Uterus (tissue), 4 donors: Measurements from ENCODE around the gene RAP1GDS1. TPM values are rescaled to one million over a fixed set of nuclear protein-coding genes. Genes with fewer than 3 reads are reported as not detected.

Experiments used
- DNase-seq, 2 donors: peaks; one replicate each; pipeline ENCODE4 v3.0.0-alpha.2; 2019 to 2020
- H3K27ac ChIP-seq, 2 donors: fragments of 200-600 bp; sonication (generic); 1 replicate in 1 of 2; 2 replicates in 1 of 2; pipeline ENCODE4 v1.5.1; 2016 to 2018
- H3K27me3 ChIP-seq, 2 donors: fragments of 200-600 bp; sonication (generic); one replicate each; pipeline ENCODE4 v1.5.1; 2018 to 2019; ENCODE audit warnings: control low read depth in 1 of 2
- H3K36me3 ChIP-seq, 2 donors: fragments of 200-600 bp; sonication (generic); one replicate each; pipeline ENCODE4 v1.5.1; 2019; ENCODE audit warnings: control low read depth in 1 of 2
- H3K4me1 ChIP-seq, 2 donors: fragments of 200-600 bp; sonication (generic); one replicate each; pipeline ENCODE4 v1.5.1; 2018 to 2019; ENCODE audit warnings: control low read depth in 1 of 2
- H3K4me3 ChIP-seq, 2 donors: fragments of 200-600 bp; sonication (generic); 1 replicate in 1 of 2; 2 replicates in 1 of 2; pipeline ENCODE4 v1.5.1; 2018 to 2019; ENCODE audit warnings: mild to moderate bottlenecking in 1 of 2
- H3K9me3 ChIP-seq, 2 donors: fragments of 200-600 bp; sonication (generic); one replicate each; pipeline ENCODE4 v1.5.1; 2019; ENCODE audit warnings: control low read depth in 1 of 2
- POLR2A ChIP-seq, 2 donors: fragments of 450-650 bp; IDR thresholded peaks; one replicate each; pipeline ENCODE4 v1.6.1; 2016; ENCODE audit warnings: antibody characterized with exemption in 2 of 2, mild to moderate bottlenecking in 1 of 2, moderate library complexity in 1 of 2
- intact Hi-C: fragments of 100-400 bp; cut with DNase I; formaldehyde crosslinking; loops from one replicate; pipeline ENCODE4 v1.15.1; 2023; ENCODE audit warnings: low total_unique reads
- total RNA-seq, 4 donors: library from RNA; depleted of rRNA in 3 of 4; stranded (reverse); fragments of >200 nt in 3 of 4; gene quantifications; one replicate each; pipeline versions ENCODE4 v1.1.0 to v1.2.4, GENCODE V29; 2014 to 2023
- TF ChIP-seq, protein P1 (sequence below), 4 experiments: fragments of 200-600 bp in 2 of 4; fragments of 450-650 bp in 2 of 4; sonication (generic) in 2 of 4; IDR thresholded peaks; one replicate each; pipeline ENCODE4 v1.5.1; 2016 to 2019; ENCODE audit warnings: antibody characterized with exemption in 4 of 4, mild to moderate bottlenecking in 2 of 4, moderate library complexity in 1 of 4
- donor health status: DM: yes; HTN: yes; CAD: no.

The RAP1GDS1 gene
- total RNA-seq, 4 donors from 2014 or later, result 13.5 to 53.5 (median 42.0) TPM

GRCh38 chr4:98374643-98375042, 113.5 kb downstream of the RAP1GDS1 start:
- H3K9me3 ChIP-seq, result no peaks in the 10 kb centered on the region
- intact Hi-C loops, result no loop called here
- H3K27ac ChIP-seq, result no peak overlapping the region
- TF ChIP-seq, protein P1, sequence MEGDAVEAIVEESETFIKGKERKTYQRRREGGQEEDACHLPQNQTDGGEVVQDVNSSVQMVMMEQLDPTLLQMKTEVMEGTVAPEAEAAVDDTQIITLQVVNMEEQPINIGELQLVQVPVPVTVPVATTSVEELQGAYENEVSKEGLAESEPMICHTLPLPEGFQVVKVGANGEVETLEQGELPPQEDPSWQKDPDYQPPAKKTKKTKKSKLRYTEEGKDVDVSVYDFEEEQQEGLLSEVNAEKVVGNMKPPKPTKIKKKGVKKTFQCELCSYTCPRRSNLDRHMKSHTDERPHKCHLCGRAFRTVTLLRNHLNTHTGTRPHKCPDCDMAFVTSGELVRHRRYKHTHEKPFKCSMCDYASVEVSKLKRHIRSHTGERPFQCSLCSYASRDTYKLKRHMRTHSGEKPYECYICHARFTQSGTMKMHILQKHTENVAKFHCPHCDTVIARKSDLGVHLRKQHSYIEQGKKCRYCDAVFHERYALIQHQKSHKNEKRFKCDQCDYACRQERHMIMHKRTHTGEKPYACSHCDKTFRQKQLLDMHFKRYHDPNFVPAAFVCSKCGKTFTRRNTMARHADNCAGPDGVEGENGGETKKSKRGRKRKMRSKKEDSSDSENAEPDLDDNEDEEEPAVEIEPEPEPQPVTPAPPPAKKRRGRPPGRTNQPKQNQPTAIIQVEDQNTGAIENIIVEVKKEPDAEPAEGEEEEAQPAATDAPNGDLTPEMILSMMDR (IDR thresholded peaks at IDR 0.05), result no peak
- no peak for TF ChIP-seq POLR2A (IDR thresholded peaks at IDR 0.05)
- no peaks in the 10 kb centered on the region for H3K27me3 ChIP-seq
- no peak overlapping the region for H3K4me3 ChIP-seq
- no peaks in the 10 kb centered on the region for H3K4me1 ChIP-seq
- no peak for DNase-seq
- H3K36me3 ChIP-seq, result no peaks in the 10 kb centered on the region

DNA sequence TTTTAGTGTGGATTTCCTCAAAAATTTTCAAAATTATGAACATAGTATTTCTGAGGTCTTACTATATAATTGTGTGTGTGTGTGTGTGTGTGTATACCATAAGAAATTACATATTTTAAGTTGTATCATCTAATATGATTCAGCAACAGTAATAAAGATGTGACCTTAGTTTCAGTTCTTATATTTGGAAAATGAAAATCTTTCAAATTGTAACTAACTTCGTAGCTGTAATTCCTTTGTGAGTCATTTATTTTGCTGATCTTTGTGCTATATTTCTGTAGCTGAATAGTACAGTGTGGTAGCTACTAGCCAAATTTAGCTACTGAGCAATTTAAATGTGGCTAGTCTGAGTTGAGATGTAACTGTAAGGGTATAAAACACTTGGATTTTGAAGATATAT, 116.4 kb downstream of the RAP1GDS1 start:
- Histone ChIP-seq H3K4me1 (no peaks in the 10 kb centered on the region), H3K27me3 (no peaks in the 10 kb centered on the region), H3K36me3 (no peaks in the 10 kb centered on the region), H3K9me3 (no peaks in the 10 kb centered on the region), H3K27ac (no peak overlapping the region), H3K4me3 (no peak overlapping the region)
- no peak for TF ChIP-seq POLR2A (IDR thresholded peaks at IDR 0.05)
- TF ChIP-seq, protein P1 (IDR thresholded peaks at IDR 0.05), result no peak
- intact Hi-C loops, result no loop called here
- DNase-seq, result no peak

GRCh38 chr4:98381306-98381705, 120.1 kb downstream of the RAP1GDS1 start:
- Histone ChIP-seq H3K9me3 (no peaks in the 10 kb centered on the region), H3K27me3 (no peaks in the 10 kb centered on the region), H3K36me3 (no peaks in the 10 kb centered on the region), H3K4me3 (no peak overlapping the region), H3K27ac (no peak overlapping the region), H3K4me1 (no peaks in the 10 kb centered on the region)
- no peak for DNase-seq
- intact Hi-C loops, result no loop called here
- TF ChIP-seq, protein P1 (IDR thresholded peaks at IDR 0.05), result no peak
- TF ChIP-seq POLR2A (IDR thresholded peaks at IDR 0.05), result no peak

DNA sequence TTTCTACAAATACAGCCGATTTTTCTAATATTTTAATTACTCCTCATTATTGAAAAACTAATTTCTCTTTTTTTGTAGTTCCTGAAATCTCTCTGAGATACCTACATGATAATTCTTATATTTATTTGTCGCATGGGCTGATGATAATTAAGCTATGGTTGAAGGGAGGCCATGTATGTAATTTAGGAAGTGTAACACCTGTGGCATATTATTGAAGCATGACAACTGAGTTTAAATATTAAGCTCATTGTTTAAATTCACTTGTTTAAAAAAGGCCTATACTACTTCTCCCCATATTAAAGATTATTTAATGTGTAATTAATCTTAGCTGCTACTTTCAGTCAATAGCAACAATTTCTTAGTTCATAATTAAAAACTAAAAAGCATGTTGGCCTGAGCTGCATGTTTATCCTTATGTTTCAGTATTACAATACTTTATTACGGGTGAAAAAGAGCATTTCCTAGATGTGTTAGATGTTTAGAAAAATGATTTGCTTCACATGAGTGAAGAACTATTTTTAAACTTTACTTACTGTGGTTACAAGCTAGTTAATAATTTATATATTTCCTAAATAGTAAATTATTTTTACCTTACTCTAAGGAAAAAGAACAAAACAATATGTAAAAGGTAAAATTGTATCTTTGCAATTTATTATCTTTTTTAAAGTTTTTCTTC, 122.4 kb downstream of the RAP1GDS1 start:
- intact Hi-C loops, result no loop called here
- no peak for TF ChIP-seq POLR2A (IDR thresholded peaks at IDR 0.05)
- TF ChIP-seq, protein P1 (IDR thresholded peaks at IDR 0.05), result no peak
- Histone ChIP-seq H3K27ac (no peak overlapping the region), H3K36me3 (no peaks in the 10 kb centered on the region), H3K4me3 (no peak overlapping the region), H3K27me3 (no peaks in the 10 kb centered on the region), H3K4me1 (no peaks in the 10 kb centered on the region), H3K9me3 (no peaks in the 10 kb centered on the region)
- no peak for DNase-seq

DNA sequence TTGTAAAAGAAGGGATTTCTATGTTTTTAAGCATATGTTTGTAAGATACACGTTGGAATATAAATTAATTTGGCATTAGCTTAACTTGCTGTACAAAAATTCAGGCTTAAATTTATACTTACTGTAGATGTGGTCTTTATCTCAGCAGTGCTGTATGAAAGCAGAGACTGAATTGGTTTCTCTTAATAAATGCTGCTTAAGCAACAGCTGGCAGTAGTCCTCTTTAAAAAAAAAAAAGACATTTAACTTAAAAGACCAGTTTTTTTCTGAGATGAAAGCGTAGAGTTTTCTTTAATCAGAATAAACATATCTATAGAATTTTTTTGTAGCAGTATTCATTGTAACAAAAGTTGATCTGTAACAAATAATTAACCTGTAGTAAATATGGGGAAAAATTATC, 124.6 kb downstream of the RAP1GDS1 start:
- no peak for DNase-seq
- intact Hi-C loops, result no loop called here
- no peak overlapping the region for H3K27ac ChIP-seq
- H3K4me1 ChIP-seq, result no peaks in the 10 kb centered on the region
- TF ChIP-seq, protein P1 (IDR thresholded peaks at IDR 0.05), result no peak
- no peak for TF ChIP-seq POLR2A (IDR thresholded peaks at IDR 0.05)
- H3K4me3 ChIP-seq, result no peak overlapping the region
- H3K9me3 ChIP-seq, result no peaks in the 10 kb centered on the region
- no peaks in the 10 kb centered on the region for H3K27me3 ChIP-seq
- H3K36me3 ChIP-seq, result no peaks in the 10 kb centered on the region
